NCI-H1048 (cell line): ENCODE results near the gene OSGEP.

ENCODE experiments used
- DNase-seq: peaks from one replicate; lab custom pipeline; 2025; lab: John Stamatoyannopoulos, UW

The OSGEP gene

GRCh38 chr14:20429801-20430669 lies 24.6 kb downstream of the OSGEP start:
- no peak for DNase-seq

- DNase-seq: no peak
Observed at GRCh38 chr14:20428802-20429201, 25.8 kb downstream of the OSGEP start.

- no peak for DNase-seq
Observed at GRCh38 chr14:20428010-20428365, 26.6 kb downstream of the OSGEP start.

- DNase-seq: no peak
Observed at GRCh38 chr14:20427231-20428009, 27.2 kb downstream of the OSGEP start.

- no peak for DNase-seq
Observed at GRCh38 chr14:20424851-20425250, 29.8 kb downstream of the OSGEP start.

- DNase-seq: no peak
Observed at GRCh38 chr14:20422886-20423285, 31.7 kb downstream of the OSGEP start.

GRCh38 chr14:20421267-20421666 lies 33.3 kb downstream of the OSGEP start:
- no peak for DNase-seq

- DNase-seq: no peak
Observed at GRCh38 chr14:20419419-20419818, 35.2 kb downstream of the OSGEP start.

GRCh38 chr14:20418501-20418909 lies 36.1 kb downstream of the OSGEP start:
- DNase-seq: no peak

GRCh38 chr14:20417250-20418186 lies 37.1 kb downstream of the OSGEP start:
- DNase-seq: no peak

- DNase-seq: no peak
Observed at GRCh38 chr14:20416223-20416622, 38.4 kb downstream of the OSGEP start.

GRCh38 chr14:20415782-20416206 lies 38.8 kb downstream of the OSGEP start:
- no peak for DNase-seq

- DNase-seq: no peak
Observed at GRCh38 chr14:20413744-20414082, 40.9 kb downstream of the OSGEP start.

- DNase-seq: peak; percentile 65
Observed at GRCh38 chr14:20412876-20413743, 41.5 kb downstream of the OSGEP start, which contains the start of gene TEP1. Gene TEP1 (minus strand): TSS chr14:20413501. CDS start chr14:20408439, 5,062 bp downstream.

GRCh38 chr14:20412411-20412810 lies 42.2 kb downstream of the OSGEP start:
- no peak for DNase-seq

- no peak for DNase-seq
Observed at GRCh38 chr14:20409226-20409625, 45.4 kb downstream of the OSGEP start.

GRCh38 chr14:20403521-20403920 lies 51.1 kb downstream of the OSGEP start:
- DNase-seq: no peak

- no peak for DNase-seq
Observed at GRCh38 chr14:20400965-20401593, 53.5 kb downstream of the OSGEP start.

GRCh38 chr14:20400589-20400964 lies 54.0 kb downstream of the OSGEP start:
- no peak for DNase-seq

GRCh38 chr14:20397511-20397910 lies 57.1 kb downstream of the OSGEP start:
- no peak for DNase-seq
